GM23338 (cell line): ENCODE measurements around the gene HPD.

Source experiments
- CREB1 ChIP-seq: fragments of 250-450 bp; sonication (Bioruptor Pico); IDR thresholded peaks from 2 replicates; pipeline ENCODE4 v1.5.0; 2020; ENCODE audit warnings: low read depth, mild to moderate bottlenecking, moderate library complexity
- CTCF ChIP-seq, 2 experiments: fragments of 200-600 bp in 1 of 2; sonication (generic) in 1 of 2; conservative IDR thresholded peaks; 2 replicates each; pipeline versions ENCODE4 v1.5.1 to v1.6.1; 2016 to 2017; ENCODE audit warnings: antibody characterized with exemption in 2 of 2, low read depth in 2 of 2, mild to moderate bottlenecking in 2 of 2, moderate library complexity in 1 of 2
- ETS1 ChIP-seq: IDR thresholded peaks from 2 replicates; pipeline ENCODE4 v1.6.1; 2016; ENCODE audit warnings: antibody characterized with exemption
- EZH2 ChIP-seq: fragments of 200-600 bp; sonication (generic); IDR thresholded peaks from one replicate; pipeline ENCODE4 v1.8.0; 2017; ENCODE audit warnings: antibody characterized with exemption, mild to moderate bottlenecking, low read depth; ENCODE audit not compliant: unreplicated experiment
- JUNB ChIP-seq: IDR thresholded peaks from one replicate; pipeline ENCODE4 v1.6.1; 2016; ENCODE audit warnings: antibody characterized with exemption; ENCODE audit not compliant: unreplicated experiment
- POLR2AphosphoS5 ChIP-seq: IDR thresholded peaks from 2 replicates; pipeline ENCODE4 v1.6.1; 2016; ENCODE audit warnings: antibody characterized with exemption, low read depth

DNA sequence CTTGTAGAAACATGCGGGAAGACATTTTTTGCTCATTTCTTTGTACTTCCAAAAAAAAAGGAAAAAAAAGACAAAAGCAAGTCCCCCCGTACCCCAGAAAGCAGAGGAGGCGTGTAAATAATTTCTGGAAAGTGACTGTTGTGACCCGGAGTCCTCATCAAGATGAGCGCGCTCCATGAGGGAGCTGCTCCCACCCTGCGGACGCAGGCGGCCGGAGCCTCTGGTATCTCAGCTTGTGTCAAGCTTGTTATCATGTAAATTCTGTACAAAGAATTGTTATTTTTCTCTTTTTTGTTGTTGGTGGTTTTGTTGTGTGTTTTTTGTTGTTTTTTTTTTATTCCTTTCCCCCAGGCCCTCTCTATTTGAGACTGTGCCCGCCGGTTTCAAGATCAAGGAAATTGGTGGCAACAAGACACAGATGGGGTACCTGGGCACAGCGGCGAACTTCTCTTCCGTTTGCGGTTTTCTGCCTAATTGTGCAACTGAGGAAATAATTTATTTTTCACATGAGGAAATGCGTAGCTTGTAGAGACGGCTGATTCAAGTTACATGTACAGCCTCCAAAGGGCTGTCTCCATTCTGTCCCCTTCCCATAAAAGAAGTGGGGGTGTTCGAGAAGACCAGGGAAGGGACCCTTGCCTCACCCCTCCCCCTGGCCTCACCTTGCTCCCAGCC, 27.0 kb downstream of the HPD start:
- TF ChIP-seq CREB1 (CRISPR knock-in tag) (no peak), POLR2AphosphoS5 (no peak), CTCF (conservative IDR thresholded peaks at IDR 0.05; ENCODE audit: low read depth in 2 of 2) (no peak), JUNB (no peak), EZH2 (no peak), ETS1 (no peak)
